Coronary artery (tissue), 2 donors: ENCODE data around the gene SPSB1.

ENCODE experiments used
- DNase-seq: peaks from one replicate; pipeline ENCODE4 v3.0.0-alpha.2; 2017; ENCODE audit warnings: low spot score
- H3K27ac ChIP-seq, 2 donors: fragments of 200-600 bp; sonication (generic); one replicate each; pipeline ENCODE4 v1.5.1; 2016 to 2019
- H3K4me3 ChIP-seq: fragments of 200-600 bp; sonication (generic); 2 replicates; pipeline ENCODE4 v1.5.1; 2016; ENCODE audit warnings: mild to moderate bottlenecking, moderate library complexity
- CTCF ChIP-seq: fragments of 200-600 bp; sonication (generic); IDR thresholded peaks from one replicate; pipeline ENCODE4 v1.5.1; 2019; ENCODE audit warnings: antibody characterized with exemption

The SPSB1 gene

GRCh38 chr1:9332513-9333143 is 39.9 kb downstream of the SPSB1 start:
- DNase-seq = no peak
- no peak overlapping the region for H3K4me3 ChIP-seq
- TF ChIP-seq CTCF = no peak

GRCh38 chr1:9338397-9339246 is 45.9 kb downstream of the SPSB1 start:
- H3K4me3 ChIP-seq = peak overlapping the region; percentile 39
- peak overlapping the region; percentile 60 to 71 for H3K27ac ChIP-seq
- TF ChIP-seq CTCF = no peak
- no peak for DNase-seq

More at GRCh38 chr1:9332513-9333143, 39.9 kb downstream of the SPSB1 start:
- H3K27ac ChIP-seq = peak overlapping the region in 1 of 2 donors; percentile 60

- DNase-seq = no peak
- peak overlapping the region; percentile 24 to 71 for H3K27ac ChIP-seq
- H3K4me3 ChIP-seq = peak overlapping the region; percentile 34
- TF ChIP-seq CTCF = no peak
Observed at GRCh38 chr1:9340172-9340854, 47.6 kb downstream of the SPSB1 start.

GRCh38 chr1:9340864-9341263 is 48.2 kb downstream of the SPSB1 start:
- no peak for TF ChIP-seq CTCF
- H3K4me3 ChIP-seq = peak overlapping the region; percentile 34
- H3K27ac ChIP-seq = peak overlapping the region; percentile 11 to 71
- DNase-seq = no peak

GRCh38 chr1:9341301-9341845 is 48.7 kb downstream of the SPSB1 start:
- H3K27ac ChIP-seq = peak overlapping the region; percentile 11 to 71
- H3K4me3 ChIP-seq = no peak overlapping the region
- DNase-seq = no peak
- TF ChIP-seq CTCF = no peak

- no peak for DNase-seq
- TF ChIP-seq CTCF = no peak
- no peak overlapping the region for H3K27ac ChIP-seq
- H3K4me3 ChIP-seq = no peak overlapping the region
Observed at GRCh38 chr1:9343269-9343668, 50.6 kb downstream of the SPSB1 start.
